ENCODE measurements around the gene VSIG8.

VSIG8 gene

DNA sequence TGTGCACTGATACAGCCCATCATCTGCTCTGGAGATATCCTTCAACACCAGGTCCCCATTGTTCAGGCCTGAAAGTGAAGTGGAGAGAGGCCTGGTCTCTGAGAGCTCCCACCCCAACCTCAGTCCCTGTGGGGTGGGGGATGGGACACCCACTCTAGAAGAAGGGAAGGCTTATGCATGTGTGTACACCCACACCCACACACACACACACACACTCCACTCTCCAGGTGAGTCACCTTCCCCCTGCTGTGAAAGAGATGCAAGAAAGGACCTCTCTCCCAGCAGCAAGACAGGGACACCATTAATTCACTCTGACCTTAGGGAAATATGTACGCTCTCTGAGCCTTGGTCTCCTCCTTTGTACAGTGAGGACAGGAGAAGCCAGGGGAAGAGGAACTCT, 5.9 kb downstream of the VSIG8 start:
- Histone ChIP-seq H3K4me1 (ENCODE audit: control insufficient read depth, insufficient read depth, low read length) (peaks cover 8% of the 10 kb centered on the region), H3K9me3 (ENCODE audit: control insufficient read depth in 2 of 2, low read length in 2 of 2) (no peaks in the 10 kb centered on the region), H3K27ac (ENCODE audit: low read length) (no peak overlapping the region), H3K9ac (ENCODE audit: low read length in 2 of 2) (no peak overlapping the region), H3K27me3 (ENCODE audit: control insufficient read depth in 1 of 2, insufficient read depth in 2 of 2, low read length in 2 of 2) (no peaks in the 10 kb centered on the region), H3K4me3 (ENCODE audit: low read length in 2 of 2) (no peak overlapping the region), H3K36me3 (ENCODE audit: control insufficient read depth in 2 of 2, insufficient read depth in 2 of 2, low read length in 2 of 2) (peaks cover 0 to 3% of the 10 kb centered on the region in 2 donors)

DNA sequence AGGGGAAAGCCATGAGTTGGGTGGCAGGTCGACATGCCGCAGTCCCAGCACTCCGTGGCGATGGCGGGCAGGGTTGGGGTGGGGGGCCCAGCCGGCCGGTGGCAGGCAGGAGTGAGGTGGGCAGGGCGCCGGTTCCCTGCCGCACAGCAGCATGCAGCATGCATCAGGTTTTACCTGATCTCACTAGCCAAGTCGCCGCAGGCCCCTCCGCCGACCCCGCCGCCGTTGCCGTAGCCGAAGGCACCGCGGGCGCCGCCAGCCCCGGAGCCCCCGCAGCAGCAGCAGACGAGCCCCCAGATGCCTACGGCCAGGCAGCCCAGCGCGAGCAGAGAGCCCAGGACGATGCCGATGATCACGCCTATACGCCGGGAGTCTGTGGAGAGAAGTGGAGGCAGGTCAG, 6.7 kb downstream of the VSIG8 start:
- Histone ChIP-seq H3K9me3 (ENCODE audit: control insufficient read depth in 2 of 2, low read length in 2 of 2) (no peaks in the 10 kb centered on the region), H3K9ac (ENCODE audit: low read length in 2 of 2) (no peak overlapping the region), H3K4me3 (ENCODE audit: low read length in 2 of 2) (peak overlapping the region in 1 of 2 donors; percentile 83), H3K36me3 (ENCODE audit: control insufficient read depth in 2 of 2, insufficient read depth in 2 of 2, low read length in 2 of 2) (peaks cover 0 to 3% of the 10 kb centered on the region in 2 donors), H3K27me3 (ENCODE audit: control insufficient read depth in 1 of 2, insufficient read depth in 2 of 2, low read length in 2 of 2) (no peaks in the 10 kb centered on the region), H3K4me1 (ENCODE audit: control insufficient read depth, insufficient read depth, low read length) (peaks cover 8% of the 10 kb centered on the region), H3K27ac (ENCODE audit: low read length) (no peak overlapping the region)

DNA sequence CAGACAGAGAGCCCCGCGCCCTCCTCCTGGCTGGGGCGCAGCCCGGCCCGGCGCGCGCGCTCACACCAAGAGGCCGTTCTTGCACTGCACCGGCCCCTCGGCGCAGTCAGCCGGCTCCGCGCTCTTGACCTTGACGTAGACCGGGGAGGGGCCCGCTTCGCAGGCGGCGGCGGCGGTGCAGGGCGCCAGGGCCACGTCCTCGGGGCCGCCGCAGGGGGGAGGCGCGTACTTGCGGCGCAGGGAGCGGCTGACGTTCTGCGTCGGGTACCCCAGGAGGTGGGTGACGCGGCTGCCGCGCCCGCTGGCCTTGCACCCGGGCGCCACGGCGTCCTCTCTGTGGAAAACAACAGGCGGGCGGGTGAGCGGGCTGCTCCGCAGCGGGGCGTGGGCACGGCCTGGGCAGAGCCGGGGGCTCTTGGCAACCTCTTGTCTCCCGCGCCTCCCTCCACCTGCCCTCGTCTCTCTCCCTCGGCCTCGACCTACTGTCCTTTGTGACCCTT, 7.7 kb downstream of the VSIG8 start:
- H3K27me3 ChIP-seq (ENCODE audit: control insufficient read depth in 1 of 2, insufficient read depth in 2 of 2, low read length in 2 of 2), result no peaks in the 10 kb centered on the region
- H3K9me3 ChIP-seq (ENCODE audit: control insufficient read depth in 2 of 2, low read length in 2 of 2), result no peaks in the 10 kb centered on the region
- peak overlapping the region; percentile 84 for H3K27ac ChIP-seq (ENCODE audit: low read length)
- H3K4me1 ChIP-seq (ENCODE audit: control insufficient read depth, insufficient read depth, low read length), result peaks cover 8% of the 10 kb centered on the region
- H3K36me3 ChIP-seq (ENCODE audit: control insufficient read depth in 2 of 2, insufficient read depth in 2 of 2, low read length in 2 of 2), result peaks cover 0 to 3% of the 10 kb centered on the region in 2 donors
- peak overlapping the region; percentile 78 to 84 for H3K9ac ChIP-seq (ENCODE audit: low read length in 2 of 2)
- H3K4me3 ChIP-seq (ENCODE audit: low read length in 2 of 2), result peak overlapping the region; percentile 68 to 83

DNA sequence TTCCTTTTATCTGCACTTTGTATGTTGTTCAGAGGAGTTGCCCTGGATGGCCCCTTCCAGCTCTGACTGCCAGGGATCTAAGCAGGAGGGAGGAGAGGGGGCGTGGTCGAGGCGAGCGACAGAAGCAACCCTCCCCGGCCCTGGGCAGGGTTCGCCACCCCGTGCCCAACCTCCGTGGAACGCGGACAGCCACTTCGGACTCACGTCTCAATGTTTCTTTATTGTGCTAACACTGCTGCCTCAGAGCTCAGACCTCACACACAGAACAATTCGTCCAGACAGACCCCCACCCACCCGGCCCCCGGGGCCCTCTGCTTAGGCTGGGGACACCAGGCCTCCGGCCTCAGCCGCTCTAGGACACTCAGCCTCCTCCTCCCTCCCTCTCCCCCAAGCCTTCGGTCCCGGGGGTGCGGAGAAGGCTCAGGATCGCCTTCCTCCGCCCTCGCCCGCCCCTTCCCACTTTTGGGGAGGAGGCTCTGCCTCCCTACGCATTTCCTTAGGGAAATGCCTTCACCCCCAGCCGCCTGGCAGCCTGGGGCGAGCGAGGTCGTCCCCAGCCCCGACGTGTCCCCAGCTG, 8.3 kb downstream of the VSIG8 start:
- H3K9ac ChIP-seq (ENCODE audit: low read length in 2 of 2), result peak overlapping the region; percentile 78 to 84

DNA sequence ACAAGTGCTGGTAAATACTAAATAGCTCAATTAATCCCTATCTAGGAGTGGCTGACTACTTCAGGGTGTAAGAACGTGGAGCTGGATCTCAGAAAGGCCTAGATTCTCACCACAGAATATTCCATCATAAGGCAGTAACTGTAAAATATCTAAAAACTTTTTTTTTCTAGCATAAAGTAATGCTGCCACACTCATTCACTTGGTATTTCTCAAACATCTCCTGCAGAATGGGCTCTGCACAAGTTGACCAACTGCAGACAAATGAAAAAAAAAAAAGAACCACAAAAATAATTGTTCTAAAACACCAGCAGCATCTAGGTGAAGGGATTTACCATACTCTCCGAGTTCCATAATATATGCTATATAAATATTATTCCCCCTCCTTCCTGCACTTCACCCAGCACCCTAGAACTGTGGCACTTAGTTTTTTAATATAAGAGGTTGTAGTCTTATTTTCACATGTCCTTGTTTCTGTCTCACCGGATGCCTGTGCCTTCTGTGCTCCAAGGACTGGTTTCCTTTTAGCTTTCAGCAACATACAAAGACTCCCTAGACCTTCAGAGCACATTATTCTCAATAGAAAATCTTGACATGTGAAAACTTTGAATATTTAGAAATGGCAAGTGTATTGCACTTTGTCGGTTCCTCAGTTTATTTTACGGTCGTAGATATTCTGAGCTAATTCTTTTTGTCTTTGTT, 8.9 kb downstream of the VSIG8 start:
- H3K4me3 ChIP-seq (ENCODE audit: low read length in 2 of 2), result peak overlapping the region; percentile 68 to 83
- H3K4me1 ChIP-seq (ENCODE audit: control insufficient read depth, insufficient read depth, low read length), result peaks cover 8% of the 10 kb centered on the region
- no peaks in the 10 kb centered on the region for H3K9me3 ChIP-seq (ENCODE audit: control insufficient read depth in 2 of 2, low read length in 2 of 2)
- H3K27me3 ChIP-seq (ENCODE audit: control insufficient read depth in 1 of 2, insufficient read depth in 2 of 2, low read length in 2 of 2), result no peaks in the 10 kb centered on the region
- H3K27ac ChIP-seq (ENCODE audit: low read length), result peak overlapping the region; percentile 84
- H3K36me3 ChIP-seq (ENCODE audit: control insufficient read depth in 2 of 2, insufficient read depth in 2 of 2, low read length in 2 of 2), result peaks cover 0 to under 1% of the 10 kb centered on the region in 2 donors
- H3K9ac ChIP-seq (ENCODE audit: low read length in 2 of 2), result peak overlapping the region; percentile 78 to 84

More for the DNA sequence above, 8.3 kb downstream of the VSIG8 start:
- Histone ChIP-seq H3K27ac (ENCODE audit: low read length) (peak overlapping the region; percentile 84), H3K9me3 (ENCODE audit: control insufficient read depth in 2 of 2, low read length in 2 of 2) (no peaks in the 10 kb centered on the region), H3K4me3 (ENCODE audit: low read length in 2 of 2) (peak overlapping the region; percentile 68 to 83), H3K27me3 (ENCODE audit: control insufficient read depth in 1 of 2, insufficient read depth in 2 of 2, low read length in 2 of 2) (no peaks in the 10 kb centered on the region), H3K4me1 (ENCODE audit: control insufficient read depth, insufficient read depth, low read length) (peaks cover 8% of the 10 kb centered on the region), H3K36me3 (ENCODE audit: control insufficient read depth in 2 of 2, insufficient read depth in 2 of 2, low read length in 2 of 2) (peaks cover 0 to 3% of the 10 kb centered on the region in 2 donors)

DNA sequence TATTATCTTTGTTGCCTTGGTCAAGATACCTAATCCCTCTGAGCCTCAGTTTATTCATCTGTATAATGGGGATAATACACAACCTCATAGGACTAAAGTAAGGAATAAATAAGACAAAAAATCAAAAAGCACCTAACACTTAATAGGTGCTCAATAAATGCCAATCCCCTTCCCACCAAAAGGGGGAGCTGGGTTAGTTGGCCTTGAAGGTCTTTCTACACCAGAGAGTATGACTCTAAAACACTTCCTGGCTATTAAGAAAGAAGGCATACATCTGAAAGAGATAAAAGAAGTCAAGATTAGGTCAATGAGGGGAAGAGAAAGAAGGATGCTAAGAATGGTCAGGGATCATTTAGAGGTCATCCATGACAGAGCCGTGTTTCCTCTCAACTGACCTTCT, 11.1 kb downstream of the VSIG8 start:
- no peak overlapping the region for H3K4me3 ChIP-seq (ENCODE audit: low read length in 2 of 2)
- no peak overlapping the region for H3K27ac ChIP-seq (ENCODE audit: low read length)
- H3K27me3 ChIP-seq (ENCODE audit: control insufficient read depth in 1 of 2, insufficient read depth in 2 of 2, low read length in 2 of 2), result no peaks in the 10 kb centered on the region
- no peaks in the 10 kb centered on the region for H3K36me3 ChIP-seq (ENCODE audit: control insufficient read depth in 2 of 2, insufficient read depth in 2 of 2, low read length in 2 of 2)
- H3K4me1 ChIP-seq (ENCODE audit: control insufficient read depth, insufficient read depth, low read length), result peaks cover 8% of the 10 kb centered on the region
- H3K9me3 ChIP-seq (ENCODE audit: control insufficient read depth in 2 of 2, low read length in 2 of 2), result no peaks in the 10 kb centered on the region
- H3K9ac ChIP-seq (ENCODE audit: low read length in 2 of 2), result no peak overlapping the region

DNA sequence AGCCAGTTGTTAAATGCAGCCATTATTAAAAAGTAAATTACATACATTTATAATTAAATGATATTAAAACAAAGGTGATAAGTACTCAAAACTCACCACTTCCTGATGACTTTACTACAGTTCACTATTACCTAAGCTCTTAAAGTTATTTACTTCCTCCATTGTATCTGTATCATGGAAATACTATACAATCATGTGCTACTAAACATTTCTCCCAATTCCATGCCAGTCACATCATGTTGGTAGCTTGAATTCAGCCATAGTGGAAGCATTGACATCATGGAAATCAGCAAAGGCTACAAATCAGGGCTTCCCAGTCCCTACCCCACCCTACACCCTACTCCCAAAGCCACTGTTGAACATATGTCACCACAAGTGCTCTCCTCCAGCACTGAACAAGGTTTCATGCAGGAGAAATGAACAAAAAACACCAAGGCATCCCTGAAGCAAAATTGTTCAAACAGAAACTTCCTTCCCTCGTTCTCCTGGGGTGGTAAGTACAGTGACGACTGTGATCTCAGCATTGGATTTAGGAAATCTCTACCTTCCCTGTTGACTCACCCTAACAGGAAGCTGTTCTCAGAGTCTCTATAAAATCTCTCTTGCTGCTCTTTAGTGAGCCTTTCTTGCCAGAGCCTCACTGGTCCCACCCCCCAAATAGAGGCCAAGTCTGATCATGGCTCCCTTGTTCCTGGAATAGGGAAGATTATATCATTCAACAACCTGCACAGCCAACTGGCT, 12.7 kb downstream of the VSIG8 start:
- Histone ChIP-seq H3K9me3 (ENCODE audit: control insufficient read depth in 2 of 2, low read length in 2 of 2) (no peaks in the 10 kb centered on the region), H3K27me3 (ENCODE audit: control insufficient read depth in 1 of 2, insufficient read depth in 2 of 2, low read length in 2 of 2) (no peaks in the 10 kb centered on the region), H3K36me3 (ENCODE audit: control insufficient read depth in 2 of 2, insufficient read depth in 2 of 2, low read length in 2 of 2) (no peaks in the 10 kb centered on the region), H3K27ac (ENCODE audit: low read length) (no peak overlapping the region), H3K4me1 (ENCODE audit: control insufficient read depth, insufficient read depth, low read length) (no peaks in the 10 kb centered on the region), H3K9ac (ENCODE audit: low read length in 2 of 2) (no peak overlapping the region), H3K4me3 (ENCODE audit: low read length in 2 of 2) (no peak overlapping the region)

DNA sequence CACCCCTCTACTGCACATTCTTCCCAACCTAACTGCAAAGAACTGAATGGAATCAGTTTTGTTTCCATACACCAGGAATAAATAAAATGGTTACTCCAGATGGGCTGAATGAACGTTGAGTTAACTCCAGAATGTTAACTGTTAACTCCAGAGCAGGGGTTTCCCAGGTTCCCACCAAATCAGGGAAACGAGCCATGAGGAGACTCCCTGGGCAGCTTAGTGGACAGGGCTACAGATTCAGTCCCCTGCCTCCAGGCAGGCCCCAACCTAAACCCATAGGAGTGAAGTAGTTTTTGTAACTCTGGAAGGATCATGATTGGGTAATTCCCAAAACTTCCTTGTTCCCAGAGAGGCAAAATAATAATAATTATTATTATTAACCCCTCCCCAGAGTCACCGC, 14.1 kb downstream of the VSIG8 start:
- H3K9ac ChIP-seq (ENCODE audit: low read length in 2 of 2), result no peak overlapping the region

DNA sequence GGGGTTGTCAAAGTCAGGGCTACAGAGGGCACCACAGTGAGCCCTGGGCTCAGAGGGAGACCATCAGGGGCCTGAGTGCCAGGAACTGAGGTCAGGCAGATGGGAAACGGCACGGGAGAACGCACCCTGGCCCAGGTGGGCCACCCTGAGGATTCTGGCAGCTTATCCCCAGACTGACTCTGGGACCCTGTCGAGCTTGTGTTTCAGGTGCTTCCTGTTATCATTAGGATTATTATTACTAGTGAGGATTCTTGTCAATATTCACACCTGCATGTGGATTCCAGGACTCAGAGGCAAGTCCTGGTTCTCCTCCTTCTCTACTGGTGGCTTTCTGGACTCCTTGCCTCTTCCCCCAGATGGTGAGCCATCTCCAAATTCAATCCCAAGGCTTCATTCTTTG, 15.2 kb downstream of the VSIG8 start:
- no peaks in the 10 kb centered on the region for H3K27me3 ChIP-seq (ENCODE audit: control insufficient read depth in 1 of 2, insufficient read depth in 2 of 2, low read length in 2 of 2)
- no peaks in the 10 kb centered on the region for H3K36me3 ChIP-seq (ENCODE audit: control insufficient read depth in 2 of 2, insufficient read depth in 2 of 2, low read length in 2 of 2)
- no peak overlapping the region for H3K4me3 ChIP-seq (ENCODE audit: low read length in 2 of 2)
- no peaks in the 10 kb centered on the region for H3K4me1 ChIP-seq (ENCODE audit: control insufficient read depth, insufficient read depth, low read length)
- no peak overlapping the region for H3K9ac ChIP-seq (ENCODE audit: low read length in 2 of 2)
- H3K27ac ChIP-seq (ENCODE audit: low read length), result no peak overlapping the region
- H3K9me3 ChIP-seq (ENCODE audit: control insufficient read depth in 2 of 2, low read length in 2 of 2), result no peaks in the 10 kb centered on the region

More for the DNA sequence above, 14.1 kb downstream of the VSIG8 start:
- no peaks in the 10 kb centered on the region for H3K4me1 ChIP-seq (ENCODE audit: control insufficient read depth, insufficient read depth, low read length)
- no peaks in the 10 kb centered on the region for H3K36me3 ChIP-seq (ENCODE audit: control insufficient read depth in 2 of 2, insufficient read depth in 2 of 2, low read length in 2 of 2)
- H3K27me3 ChIP-seq (ENCODE audit: control insufficient read depth in 1 of 2, insufficient read depth in 2 of 2, low read length in 2 of 2), result no peaks in the 10 kb centered on the region
- no peak overlapping the region for H3K4me3 ChIP-seq (ENCODE audit: low read length in 2 of 2)
- H3K9me3 ChIP-seq (ENCODE audit: control insufficient read depth in 2 of 2, low read length in 2 of 2), result no peaks in the 10 kb centered on the region
- H3K27ac ChIP-seq (ENCODE audit: low read length), result no peak overlapping the region

DNA sequence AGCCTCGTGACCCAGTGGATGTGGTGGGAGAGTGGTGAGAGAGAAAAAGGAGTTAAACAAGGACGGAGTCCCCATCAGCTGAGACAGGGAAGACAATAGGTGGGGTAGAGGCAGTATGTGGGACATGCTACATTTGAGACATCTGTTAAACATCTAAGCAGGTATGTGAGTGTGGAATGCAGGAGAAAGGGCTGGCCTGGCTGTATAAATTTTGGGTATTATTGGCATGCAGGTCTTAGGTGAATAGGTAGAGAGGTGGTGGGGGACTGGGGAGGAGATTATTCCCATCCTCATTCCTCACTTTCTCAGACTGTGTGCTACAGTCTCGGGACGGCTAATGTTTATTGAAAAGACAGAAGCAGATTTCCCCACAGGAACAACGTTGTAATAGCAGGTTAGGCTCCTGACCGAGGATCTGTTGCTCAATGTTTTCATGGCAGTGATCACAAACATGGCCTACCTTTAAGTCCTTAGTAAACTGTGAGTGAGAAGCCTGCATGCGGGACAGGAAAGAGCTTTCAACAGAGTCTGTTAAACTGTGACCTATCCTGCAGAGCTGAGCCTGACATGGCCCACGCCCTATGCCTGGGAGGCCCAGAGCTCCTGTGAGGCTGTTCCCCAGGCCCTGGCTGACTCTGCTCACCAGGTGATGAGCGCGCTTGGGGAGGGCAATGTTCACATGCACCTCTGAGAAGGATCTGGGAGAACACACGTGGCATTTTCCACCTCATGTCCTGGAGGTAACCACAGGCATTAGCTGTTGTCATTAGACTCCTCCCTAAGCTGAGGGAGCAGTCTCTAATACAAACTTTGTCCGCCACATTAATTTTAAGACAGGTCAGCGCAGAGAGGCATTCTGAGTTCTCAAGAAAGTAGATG, 16.5 kb downstream of the VSIG8 start:
- H3K9me3 ChIP-seq (ENCODE audit: control insufficient read depth in 2 of 2, low read length in 2 of 2), result no peaks in the 10 kb centered on the region
- H3K27me3 ChIP-seq (ENCODE audit: control insufficient read depth in 1 of 2, insufficient read depth in 2 of 2, low read length in 2 of 2), result no peaks in the 10 kb centered on the region
- H3K36me3 ChIP-seq (ENCODE audit: control insufficient read depth in 2 of 2, insufficient read depth in 2 of 2, low read length in 2 of 2), result peaks cover 0 to 3% of the 10 kb centered on the region in 2 donors
- no peaks in the 10 kb centered on the region for H3K4me1 ChIP-seq (ENCODE audit: control insufficient read depth, insufficient read depth, low read length)
- H3K27ac ChIP-seq (ENCODE audit: low read length), result no peak overlapping the region
- no peak overlapping the region for H3K9ac ChIP-seq (ENCODE audit: low read length in 2 of 2)
- no peak overlapping the region for H3K4me3 ChIP-seq (ENCODE audit: low read length in 2 of 2)

All from stomach smooth muscle (tissue), 2 donors.